CD14-positive monocyte (primary cell): ENCODE data around the gene MACO1. TPM values are rescaled to one million over a fixed set of nuclear protein-coding genes. Genes with fewer than 3 reads are reported as not detected.
A peak's percentile ranks its signal among the peaks of the same experiment; 100 is the strongest.
"Not testable (repeated sequence)": the region's sequence is repeated elsewhere in the genome, so short reads cannot be mapped to it uniquely, and the experiment has no call there.

Source experiments
- DNase-seq, 3 donors: peaks; one replicate each; pipeline ENCODE4 v3.0.0-alpha.2; 2011 to 2022
- H2AFZ ChIP-seq: 2 replicates; pipeline ENCODE4 v1.6.0; 2012; ENCODE audit warnings: mild to moderate bottlenecking, low read depth, low read length, inconsistent platforms; ENCODE audit not compliant: insufficient read depth, poor library complexity, severe bottlenecking
- H3K27ac ChIP-seq, 2 donors: 1 replicate in 1 of 2; 2 replicates in 1 of 2; pipeline ENCODE4 v1.5.1; 2012 to 2013; ENCODE audit warnings: low read length in 2 of 2, control low read depth in 1 of 2, inconsistent platforms in 1 of 2, low read depth in 1 of 2, mild to moderate bottlenecking in 1 of 2
- H3K27me3 ChIP-seq, 2 donors: one replicate each; pipeline versions ENCODE4 v1.6.0 to v1.6.1; 2011 to 2013; ENCODE audit warnings: low read length in 2 of 2; ENCODE audit not compliant: control insufficient read depth in 2 of 2, insufficient read depth in 2 of 2
- H3K36me3 ChIP-seq, 2 donors: replicated peaks in 1 of 2; 1 replicate in 1 of 2; 2 replicates in 1 of 2; pipeline versions ENCODE4 v1.5.1 to v1.6.1; 2012 to 2013; ENCODE audit warnings: low read length in 2 of 2, control low read depth in 1 of 2, inconsistent platforms in 1 of 2, mild to moderate bottlenecking in 1 of 2; ENCODE audit not compliant: insufficient read depth in 2 of 2, control insufficient read depth in 1 of 2
- H3K4me1 ChIP-seq, 2 donors: 1 replicate in 1 of 2; 2 replicates in 1 of 2; pipeline versions ENCODE4 v1.5.1 to v1.6.1; 2012 to 2013; ENCODE audit warnings: low read length in 2 of 2, control low read depth in 1 of 2, inconsistent platforms in 1 of 2, mild to moderate bottlenecking in 1 of 2, moderate library complexity in 1 of 2; ENCODE audit not compliant: insufficient read depth in 2 of 2, control insufficient read depth in 1 of 2
- H3K4me2 ChIP-seq: replicated peaks from 2 replicates; pipeline ENCODE3; 2012; ENCODE audit warnings: low read length, moderate library complexity, mild to moderate bottlenecking; ENCODE audit not compliant: poor library complexity, severe bottlenecking; ENCODE audit errors: extremely low read depth
- H3K4me3 ChIP-seq, 3 experiments: fragments of 200-600 bp in 1 of 3; sonication (generic) in 1 of 3; replicated peaks in 1 of 3; 1 replicate in 2 of 3; 2 replicates in 1 of 3; pipeline ENCODE4 v1.5.1; 2011 to 2013; ENCODE audit warnings: low read length in 3 of 3, mild to moderate bottlenecking in 3 of 3, control low read depth in 2 of 3, low read depth in 2 of 3, inconsistent platforms in 1 of 3, moderate library complexity in 1 of 3
- H3K79me2 ChIP-seq: 2 replicates; pipeline ENCODE4 v1.6.0; 2012; ENCODE audit warnings: mild to moderate bottlenecking, control low read depth, inconsistent platforms, low read length, moderate library complexity; ENCODE audit not compliant: insufficient read depth
- H3K9ac ChIP-seq: 2 replicates; pipeline ENCODE4 v1.6.0; 2017; ENCODE audit warnings: low read length, mild to moderate bottlenecking; ENCODE audit not compliant: insufficient read depth, poor library complexity, severe bottlenecking
- H3K9me3 ChIP-seq, 2 donors: replicated peaks in 1 of 2; 1 replicate in 1 of 2; 2 replicates in 1 of 2; pipeline versions ENCODE4 v1.5.1 to v1.6.1; 2012 to 2013; ENCODE audit warnings: low read length in 2 of 2, control low read depth in 1 of 2; ENCODE audit not compliant: control insufficient read depth in 1 of 2, insufficient read depth in 1 of 2
- H4K20me1 ChIP-seq: 2 replicates; pipeline ENCODE4 v1.6.0; 2012; ENCODE audit warnings: mild to moderate bottlenecking, low read length, control low read depth, moderate library complexity; ENCODE audit not compliant: insufficient read depth
- H3K27ac Mint-ChIP-seq, 7 donors: one replicate each; pipeline ENCODE4 v1.8.0; 2020; ENCODE audit warnings: mild to moderate bottlenecking in 7 of 7, mixed read lengths in 7 of 7, moderate library complexity in 6 of 7, inconsistent platforms in 2 of 7
- H3K27me3 Mint-ChIP-seq, 3 donors: one replicate each; pipeline ENCODE4 v1.8.0; 2021 to 2022; ENCODE audit warnings: low read depth in 3 of 3, mild to moderate bottlenecking in 3 of 3, mixed read lengths in 3 of 3, moderate library complexity in 3 of 3, inconsistent platforms in 1 of 3
- H3K36me3 Mint-ChIP-seq, 2 donors: one replicate each; pipeline ENCODE4 v1.8.0; 2020; ENCODE audit warnings: mixed read lengths in 2 of 2, inconsistent platforms in 1 of 2, mild to moderate bottlenecking in 1 of 2
- H3K4me1 Mint-ChIP-seq: one replicate; pipeline ENCODE4 v1.8.0; 2020; ENCODE audit warnings: mild to moderate bottlenecking, mixed read lengths
- H3K4me3 Mint-ChIP-seq, 2 donors: one replicate each; pipeline ENCODE4 v1.8.0; 2020; ENCODE audit warnings: mild to moderate bottlenecking in 2 of 2, mixed read lengths in 2 of 2, moderate library complexity in 1 of 2
- H3K9me3 Mint-ChIP-seq, 7 donors: one replicate each; pipeline ENCODE4 v1.8.0; 2020 to 2022; ENCODE audit warnings: mixed read lengths in 7 of 7, mild to moderate bottlenecking in 6 of 7, moderate library complexity in 6 of 7, inconsistent platforms in 2 of 7
- WGBS: methylation state at CpG from one replicate; pipeline ENCODE4 v1.1.5; 2013; ENCODE audit warnings: missing lambda C conversion rate; ENCODE audit not compliant: insufficient coverage; 5-methylcytosine and 5-hydroxymethylcytosine counted together
- intact Hi-C, 2 donors: fragments of 100-400 bp; cut with micrococcal nuclease; formaldehyde crosslinking; loops; one replicate each; pipeline versions ENCODE4 v1.15.0 to v1.15.1; 2023
- polyA plus RNA-seq, 3 donors: library from polyadenylated mRNA; depleted of rRNA in 1 of 3; unstranded in 2 of 3; stranded (reverse) in 1 of 3; fragments of 300-500 nt in 2 of 3; fragments of >200 nt in 1 of 3; fragmentation: Illumina TruSeq in 2 of 3; gene quantifications; 1 replicate in 2 of 3; 2 replicates in 1 of 3; pipeline ENCODE4 v1.2.3, GENCODE V29; 2012 to 2021

Gene MACO1
- polyA plus RNA-seq, 3 donors = 2.6 to 4.1 (median 3.9) TPM

GRCh38 chr1:25419339-25419738 lies 11.4 kb upstream of the MACO1 start:
- H3K9ac ChIP-seq, H3K9me3 Mint-ChIP-seq, intact Hi-C loops, H3K4me3 ChIP-seq, H3K79me2 ChIP-seq, H3K36me3 Mint-ChIP-seq, H3K4me2 ChIP-seq, H4K20me1 ChIP-seq, DNase-seq, H3K27ac Mint-ChIP-seq, H3K9me3 ChIP-seq, H3K4me3 Mint-ChIP-seq, H3K36me3 ChIP-seq, H3K4me1 ChIP-seq, H2AFZ ChIP-seq, H3K27me3 ChIP-seq, H3K27me3 Mint-ChIP-seq, H3K27ac ChIP-seq, H3K4me1 Mint-ChIP-seq: not testable (repeated sequence)
- no CpG with 5 or more reads among the region's 1 CpG for WGBS

GRCh38 chr1:25420715-25421114 lies 10.0 kb upstream of the MACO1 start, which contains the start of gene RHCE:
TSS of gene RHCE (minus strand) at chr1:25420825. CDS start at chr1:25420786, 39 bp downstream.
- H3K9me3 ChIP-seq, H3K9ac ChIP-seq, H3K27me3 ChIP-seq, H3K27ac ChIP-seq, DNase-seq, H3K4me2 ChIP-seq, H3K9me3 Mint-ChIP-seq, H3K36me3 ChIP-seq, H3K4me3 ChIP-seq, H3K36me3 Mint-ChIP-seq, H4K20me1 ChIP-seq, H3K27me3 Mint-ChIP-seq, H3K4me1 ChIP-seq, H2AFZ ChIP-seq, intact Hi-C loops, H3K79me2 ChIP-seq, H3K4me3 Mint-ChIP-seq, H3K4me1 Mint-ChIP-seq: not testable (repeated sequence)
- peak within 1 kb of the TSS in 2 of 7 donors; percentile 11 to 30 for H3K27ac Mint-ChIP-seq
- no CpG with 5 or more reads among the region's 9 CpGs for WGBS

GRCh38 chr1:25423206-25423605 lies 7.5 kb upstream of the MACO1 start:
- H3K4me2 ChIP-seq, H3K36me3 ChIP-seq, H3K79me2 ChIP-seq, H3K4me3 Mint-ChIP-seq, H3K4me1 Mint-ChIP-seq, H3K9me3 ChIP-seq, H3K27me3 ChIP-seq, H4K20me1 ChIP-seq, H2AFZ ChIP-seq, H3K27ac ChIP-seq, H3K27me3 Mint-ChIP-seq, H3K4me1 ChIP-seq, H3K9me3 Mint-ChIP-seq, H3K36me3 Mint-ChIP-seq, H3K9ac ChIP-seq, H3K4me3 ChIP-seq, DNase-seq, intact Hi-C loops: not testable (repeated sequence)
- H3K27ac Mint-ChIP-seq = peak overlapping the region in 1 of 7 donors; percentile 33
- WGBS = 80% methylated on average over 1 of the region's 6 CpGs
